ENCODE measurements around the gene GEN1.
"Not testable (repeated sequence)": the region's sequence is repeated elsewhere in the genome, so short reads cannot be mapped to it uniquely, and the experiment has no call there.

Gene GEN1

GRCh38 chr2:17818235-17818815, 64.4 kb downstream of the GEN1 start:
- ChIA-PET CTCF (interaction anchor here (2.7 kb wide), 1 partner anchor 13 kb away, joined by 11 read pairs; no protein-coding TSS in a partner anchor), POLR2A (no interaction called here)
- no peak for DNase-seq (ENCODE audit: low read depth, low spot score)
- H3K4me3 ChIP-seq (ENCODE audit: low read depth, low read length), result no peak overlapping the region
- TF ChIP-seq CTCF (IDR thresholded peaks at IDR 0.05; ENCODE audit: insufficient read depth, low read length, missing control alignments), result no peak

- no peak for DNase-seq (ENCODE audit: low read depth, low spot score)
- ChIA-PET POLR2A (no interaction called here), CTCF (interaction anchor here (0.9 to 2.9 kb wide), 2 partner anchors 8 to 10 kb away, joined by 3 to 20 read pairs; no protein-coding TSS in a partner anchor)
- TF ChIP-seq CTCF (IDR thresholded peaks at IDR 0.05; ENCODE audit: insufficient read depth, low read length, missing control alignments), result no peak
- H3K4me3 ChIP-seq (ENCODE audit: low read depth, low read length), result no peak overlapping the region
These were observed 67.1 kb downstream of the GEN1 start for GRCh38 chr2:17821080-17821479.

GRCh38 chr2:17821535-17822444, 67.9 kb downstream of the GEN1 start:
- ChIA-PET POLR2A (no interaction called here), CTCF (interaction anchor here (0.9 to 2.9 kb wide), 2 partner anchors 9 kb away, joined by 3 to 20 read pairs; no protein-coding TSS in a partner anchor)
- H3K4me3 ChIP-seq (ENCODE audit: low read depth, low read length), result no peak overlapping the region
- no peak for TF ChIP-seq CTCF (IDR thresholded peaks at IDR 0.05; ENCODE audit: insufficient read depth, low read length, missing control alignments)
- no peak for DNase-seq (ENCODE audit: low read depth, low spot score)

- H3K4me3 ChIP-seq (ENCODE audit: low read depth, low read length), result no peak overlapping the region
- DNase-seq (ENCODE audit: low read depth, low spot score), result no peak
- TF ChIP-seq CTCF (IDR thresholded peaks at IDR 0.05; ENCODE audit: insufficient read depth, low read length, missing control alignments), result no peak
- ChIA-PET CTCF (interaction anchor here (2.9 kb wide), 1 partner anchor 8 kb away, joined by 20 read pairs; no protein-coding TSS in a partner anchor), POLR2A (no interaction called here)
These were observed 68.6 kb downstream of the GEN1 start for GRCh38 chr2:17822445-17823117.

GRCh38 chr2:17823646-17824045, 69.7 kb downstream of the GEN1 start:
- H3K4me3 ChIP-seq (ENCODE audit: low read depth, low read length); POLR2A ChIA-PET; DNase-seq (ENCODE audit: low read depth, low spot score): not testable (repeated sequence)
- CTCF ChIA-PET, result interaction anchor here (2.9 kb wide), 1 partner anchor 7 kb away, joined by 20 read pairs; no protein-coding TSS in a partner anchor

GRCh38 chr2:17827316-17827715, 73.4 kb downstream of the GEN1 start:
- DNase-seq (ENCODE audit: low read depth, low spot score), result no peak
- H3K4me3 ChIP-seq (ENCODE audit: low read depth, low read length), result no peak overlapping the region
- CTCF ChIA-PET, result interaction anchor here (0.5 to 2.4 kb wide), 3 partner anchors 108 to 550 kb away, joined by 3 to 5 read pairs (median 4); no protein-coding TSS in a partner anchor
- POLR2A ChIA-PET, result no interaction called here
- TF ChIP-seq CTCF (IDR thresholded peaks at IDR 0.05; ENCODE audit: insufficient read depth, low read length, missing control alignments), result no peak
